ENCODE measurements around the gene TIMP2. TPM values are rescaled to one million over a fixed set of nuclear protein-coding genes. Genes with fewer than 3 reads are reported as not detected.

Gene TIMP2
- total RNA-seq, 4 donors from 2014 or later: 172 to 315 (median 211) TPM

DNA sequence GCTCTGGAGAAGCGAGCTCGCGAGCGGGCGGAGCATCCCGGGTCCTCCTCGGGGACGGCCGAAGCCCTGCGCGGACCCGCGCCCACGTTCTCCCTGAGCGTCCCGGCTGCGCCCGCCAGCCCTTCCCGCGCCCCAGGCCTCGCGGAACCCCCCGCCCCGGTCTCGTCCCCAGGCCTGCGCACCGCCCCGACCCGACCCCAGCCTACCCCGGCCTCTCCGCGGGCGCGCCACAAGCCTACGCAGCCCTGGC lies 84.7 kb downstream of the TIMP2 start:
- peak; percentile 82 to 89 for TF ChIP-seq POLR2A (IDR thresholded peaks at IDR 0.05)
- no peak for TF ChIP-seq CTCF (IDR thresholded peaks at IDR 0.05)
- no CpG with 5 or more reads among the region's 35 CpGs for WGBS, 2 donors (ENCODE audit: low coverage in 1 of 2)
- H3K27ac ChIP-seq: peak overlapping the region; percentile 91 to 97 (median 96)
- no peaks in the 10 kb centered on the region for H3K27me3 ChIP-seq
- H3K36me3 ChIP-seq: peaks cover 0 to 31% of the 10 kb centered on the region in 2 donors
- peak; percentile 47 for ATAC-seq
- peak overlapping the region; percentile 70 to 97 for H3K4me3 ChIP-seq
- peaks cover 0 to 41% (median 14%) of the 10 kb centered on the region in 3 donors for H3K4me1 ChIP-seq
- H3K9me3 ChIP-seq: no peaks in the 10 kb centered on the region

DNA sequence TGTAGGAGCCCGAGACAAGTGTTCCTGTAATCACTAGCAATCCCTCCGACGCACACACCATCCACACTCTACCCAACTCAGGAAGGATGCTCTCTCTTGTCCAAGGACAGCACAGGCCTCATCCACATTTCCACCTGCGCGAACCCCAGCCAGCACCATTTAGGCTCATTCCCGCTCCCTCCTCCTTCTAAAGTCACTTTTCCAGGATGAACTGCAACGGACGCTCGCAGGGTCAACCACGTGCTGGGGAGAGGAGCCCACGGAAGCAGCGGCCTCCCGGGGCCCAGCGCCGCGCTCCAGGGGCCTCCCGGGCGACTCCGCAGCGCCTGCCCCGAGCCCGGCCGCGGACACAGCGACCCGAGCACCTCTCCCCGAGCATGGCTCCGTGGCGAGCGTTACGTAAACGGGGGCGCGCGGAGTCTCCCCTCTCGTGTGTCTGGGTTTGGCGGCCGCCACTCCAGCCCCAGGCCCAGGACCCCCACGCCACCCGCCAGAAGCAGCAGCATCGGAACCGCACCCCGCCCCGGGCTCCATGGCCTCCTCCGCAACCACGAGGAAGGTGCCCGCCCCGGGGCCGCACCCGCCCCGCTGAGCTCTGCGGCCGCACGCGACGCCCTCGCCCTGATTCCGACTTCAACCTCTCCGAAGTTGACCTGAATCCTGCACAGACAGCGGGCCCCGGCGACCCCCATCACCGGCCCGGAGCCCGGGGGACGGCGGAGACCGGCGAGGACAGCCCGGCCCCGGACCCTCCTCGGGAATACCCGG lies 85.2 kb downstream of the TIMP2 start:
- Histone ChIP-seq H3K36me3 (peaks cover 0 to 36% of the 10 kb centered on the region in 2 donors), H3K4me1 (peaks cover 0 to 41% (median 14%) of the 10 kb centered on the region in 3 donors), H3K27me3 (no peaks in the 10 kb centered on the region), H3K9me3 (no peaks in the 10 kb centered on the region), H3K27ac (peak overlapping the region; percentile 91 to 97 (median 96)), H3K4me3 (peak overlapping the region; percentile 70 to 97)
- 0 to 3% methylated on average over 5 of the region's 73 CpGs for WGBS, 2 donors (ENCODE audit: low coverage in 1 of 2)
- TF ChIP-seq POLR2AphosphoS5 (IDR thresholded peaks at IDR 0.05) (peak; percentile 48), EP300 (IDR thresholded peaks at IDR 0.05) (no peak), CTCF (IDR thresholded peaks at IDR 0.05) (peak in 1 of 4 experiments; percentile 1)
- ATAC-seq: peak; percentile 22

- no peak for ATAC-seq
- 13 to 14% methylated on average over 11 of the region's 11 CpGs for WGBS, 2 donors (ENCODE audit: low coverage in 1 of 2)
- TF ChIP-seq EP300 (IDR thresholded peaks at IDR 0.05) (no peak), POLR2A (IDR thresholded peaks at IDR 0.05) (no peak), POLR2AphosphoS5 (IDR thresholded peaks at IDR 0.05) (no peak), CTCF (IDR thresholded peaks at IDR 0.05) (no peak)
- peak overlapping the region; percentile 91 to 97 (median 96) for H3K27ac ChIP-seq
- H3K27me3 ChIP-seq: no peaks in the 10 kb centered on the region
- no peaks in the 10 kb centered on the region for H3K9me3 ChIP-seq
- peak overlapping the region; percentile 70 to 97 for H3K4me3 ChIP-seq
- peaks cover 0 to 42% of the 10 kb centered on the region in 2 donors for H3K36me3 ChIP-seq
- peaks cover 0 to 41% (median 14%) of the 10 kb centered on the region in 3 donors for H3K4me1 ChIP-seq
Observed at GRCh38 chr17:78839235-78839761, 85.9 kb downstream of the TIMP2 start.

DNA sequence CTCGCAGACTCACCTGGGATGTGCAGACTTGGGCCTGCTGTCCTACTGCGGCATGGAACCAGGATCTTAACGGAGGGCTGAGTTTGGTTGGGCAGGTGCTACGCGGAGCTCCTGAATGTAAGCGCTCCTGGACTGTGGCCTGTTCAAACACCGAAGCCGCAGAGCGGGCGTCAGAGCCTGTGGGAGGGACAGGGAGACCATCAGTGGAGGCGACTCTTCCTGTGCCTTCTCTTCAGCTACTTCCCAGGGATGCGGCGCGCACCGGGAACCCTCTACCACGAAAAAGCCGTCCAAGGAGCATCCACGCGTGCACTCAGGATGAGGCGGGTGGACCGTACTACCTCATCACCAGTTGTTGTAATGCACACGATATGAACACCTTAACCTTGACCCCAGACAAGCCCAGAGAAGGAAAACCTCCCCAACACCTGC lies 86.6 kb downstream of the TIMP2 start:
- peaks cover 0 to 49% of the 10 kb centered on the region in 2 donors for H3K36me3 ChIP-seq
- no peak for ATAC-seq
- TF ChIP-seq POLR2A (IDR thresholded peaks at IDR 0.05) (no peak), CTCF (IDR thresholded peaks at IDR 0.05) (no peak), POLR2AphosphoS5 (IDR thresholded peaks at IDR 0.05) (no peak), EP300 (IDR thresholded peaks at IDR 0.05) (no peak)
- H3K4me3 ChIP-seq: peak overlapping the region in 1 of 2 donors; percentile 97
- 88 to 91% methylated on average over 13 to 19 of the region's 22 CpGs for WGBS, 2 donors (ENCODE audit: low coverage in 1 of 2)
- H3K9me3 ChIP-seq: no peaks in the 10 kb centered on the region
- peak overlapping the region in 2 of 4 donors; percentile 96 for H3K27ac ChIP-seq
- peaks cover 0 to 41% (median 14%) of the 10 kb centered on the region in 3 donors for H3K4me1 ChIP-seq
- H3K27me3 ChIP-seq: no peaks in the 10 kb centered on the region

All from gastroesophageal sphincter (tissue), 4 donors.